Measurements from ENCODE around the gene SPART.
"Not testable (repeated sequence)": the region's sequence is repeated elsewhere in the genome, so short reads cannot be mapped to it uniquely, and the experiment has no call there.

- not testable (repeated sequence) for TF ChIP-seq CTCF, EP300 (IDR thresholded peaks at IDR 0.05)
Observed at GRCh38 chr13:36332255-36332654, 13.9 kb downstream of the SPART start.
